HL-60/S4 treated with retinoic acid at 250 ng/mL for 4 days and 3 days (cell line): Measurements from ENCODE around the gene NOS3.

Source experiments
- in situ Hi-C: fragments of 300-500 bp; cut with MboI; formaldehyde crosslinking; loops from 2 replicates; pipeline ENCODE4 v1.7.0; 2022; ENCODE audit warnings: low sequenced_read_pairs

Gene NOS3

DNA sequence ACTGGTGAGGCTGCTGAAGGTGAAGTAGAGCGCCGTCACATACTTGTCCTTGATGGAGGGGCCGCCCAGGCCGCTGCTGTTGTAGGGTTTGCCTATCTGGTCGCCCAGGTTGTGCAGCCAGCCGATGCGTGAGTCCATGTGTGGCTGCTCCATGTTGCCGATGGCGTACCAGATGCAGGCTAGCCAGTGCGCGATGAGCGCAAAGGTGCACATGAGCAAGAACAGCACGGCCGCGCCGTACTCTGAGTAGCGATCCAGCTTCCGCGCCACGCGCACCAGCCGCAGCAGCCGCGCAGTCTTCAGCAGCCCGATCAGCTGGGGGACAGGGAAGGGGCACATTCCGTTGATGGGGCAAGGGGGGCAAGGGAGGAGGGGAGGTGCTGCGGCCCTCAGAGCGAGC lies 39.3 kb upstream of the NOS3 start:
- in situ Hi-C loops = no loop called here

DNA sequence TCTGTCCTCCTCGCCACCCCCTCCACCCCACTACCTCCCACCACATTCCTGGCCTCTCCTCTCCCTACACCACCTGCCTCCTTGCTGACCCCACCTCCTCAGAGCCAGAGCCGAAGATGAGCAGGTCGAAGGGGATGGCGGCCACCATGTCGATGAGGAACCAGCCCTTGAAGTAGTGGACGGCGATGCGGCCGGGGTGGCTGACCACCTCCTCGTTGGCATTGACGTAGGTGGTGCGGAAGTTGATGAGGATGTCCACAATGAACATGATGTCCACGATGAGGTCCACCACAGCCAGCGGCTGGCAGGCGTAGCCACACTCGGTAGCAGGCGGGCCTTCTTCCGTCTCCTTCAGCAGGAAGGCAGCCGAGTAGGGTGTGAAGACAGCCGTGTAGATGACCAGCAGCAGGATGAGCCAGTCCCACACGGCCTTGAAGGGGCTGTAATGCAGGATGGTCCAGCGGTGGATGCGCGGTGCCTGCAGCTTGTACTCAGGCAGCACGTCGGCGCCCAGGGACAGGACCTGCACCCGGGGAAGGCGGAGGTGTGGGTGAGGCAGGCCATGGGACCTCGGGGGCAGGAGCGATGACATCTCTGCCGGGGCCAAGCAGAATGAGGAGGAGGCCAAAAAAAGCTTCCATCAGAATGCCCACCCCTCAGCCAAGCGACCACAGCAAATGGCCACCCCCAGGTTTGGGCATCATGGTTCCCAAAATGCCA lies 38.3 kb upstream of the NOS3 start:
- in situ Hi-C loops = no loop called here

DNA sequence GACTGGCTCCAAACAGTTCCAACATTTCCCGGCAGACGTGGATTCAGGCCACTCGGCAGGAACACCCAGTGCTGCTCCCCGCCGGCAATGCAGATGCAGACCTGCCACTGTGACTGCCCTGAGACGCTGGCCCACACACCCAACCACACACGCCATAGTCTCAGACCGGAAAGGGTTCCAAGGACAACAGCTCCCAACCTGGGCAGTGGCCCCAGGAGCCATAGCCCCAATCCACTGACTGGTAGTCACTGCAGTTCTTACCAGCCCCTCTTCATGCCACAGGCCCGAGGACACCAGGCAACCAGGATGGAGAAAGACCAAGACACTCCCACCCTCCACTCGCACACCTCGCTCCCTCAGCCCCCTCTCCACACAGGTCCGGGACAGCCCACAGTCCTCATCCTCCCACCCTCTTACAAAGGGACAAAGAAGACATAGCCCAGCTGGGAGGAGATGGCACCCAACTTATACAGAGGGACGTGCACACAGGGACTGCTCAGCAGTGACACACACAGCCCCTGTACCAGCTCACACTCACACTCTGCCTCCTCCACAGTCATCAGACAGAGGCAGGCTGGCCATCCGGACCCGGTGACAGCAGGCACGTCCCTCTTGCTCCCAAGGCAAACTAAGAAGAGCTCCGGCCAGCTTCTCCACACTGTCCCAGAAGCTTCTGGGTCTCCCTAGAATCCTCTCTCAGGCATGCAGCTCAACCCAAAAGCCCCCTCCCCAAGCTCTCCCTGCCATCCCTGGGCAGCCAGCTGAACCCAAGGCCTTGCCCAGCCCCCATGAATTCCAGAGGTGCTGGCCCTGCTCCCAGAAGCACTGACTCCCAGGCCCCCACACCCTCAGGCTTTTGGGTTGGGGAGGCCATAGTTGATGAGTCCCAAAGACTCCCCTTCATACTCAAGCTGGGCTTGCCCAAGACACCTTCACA lies 37.5 kb upstream of the NOS3 start:
- in situ Hi-C loops = no loop called here

DNA sequence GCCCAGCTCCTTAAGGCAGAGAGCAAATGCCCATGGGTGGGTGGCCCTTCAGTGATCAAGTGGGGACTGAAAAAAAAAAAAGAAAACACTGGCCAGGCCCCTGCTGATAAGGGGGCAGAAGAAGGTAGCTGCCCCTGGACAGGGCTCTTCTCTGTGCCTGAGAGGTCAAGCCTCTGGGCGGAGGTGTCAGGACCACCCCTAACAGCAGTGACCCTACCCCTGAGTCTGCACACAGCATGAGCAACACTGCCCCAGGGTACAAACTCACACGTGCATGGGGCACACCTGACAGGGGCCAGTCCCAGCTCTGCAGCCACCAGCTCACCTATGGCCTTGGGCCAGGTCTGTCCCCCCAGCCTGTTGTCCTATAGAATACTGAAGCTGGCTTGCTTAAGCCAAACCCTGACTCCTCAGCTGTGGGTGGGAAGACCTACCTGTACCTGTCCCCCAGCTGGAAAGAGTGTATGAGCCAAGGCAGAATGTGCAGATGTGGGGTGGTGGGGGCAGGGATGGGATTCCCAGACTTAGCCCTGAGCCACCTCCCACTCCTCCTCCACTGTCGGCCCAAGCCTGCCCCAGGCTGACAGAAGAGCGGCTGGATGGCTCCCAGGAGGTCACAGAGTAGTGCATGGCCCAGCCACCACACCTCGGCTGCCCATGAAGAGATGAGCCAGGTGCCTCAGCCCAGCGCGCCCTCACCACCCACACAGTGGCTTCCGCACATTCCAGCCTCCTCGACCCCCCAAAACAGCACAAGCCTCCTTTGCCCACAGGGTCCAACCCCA lies 36.4 kb upstream of the NOS3 start:
- in situ Hi-C loops = no loop called here

DNA sequence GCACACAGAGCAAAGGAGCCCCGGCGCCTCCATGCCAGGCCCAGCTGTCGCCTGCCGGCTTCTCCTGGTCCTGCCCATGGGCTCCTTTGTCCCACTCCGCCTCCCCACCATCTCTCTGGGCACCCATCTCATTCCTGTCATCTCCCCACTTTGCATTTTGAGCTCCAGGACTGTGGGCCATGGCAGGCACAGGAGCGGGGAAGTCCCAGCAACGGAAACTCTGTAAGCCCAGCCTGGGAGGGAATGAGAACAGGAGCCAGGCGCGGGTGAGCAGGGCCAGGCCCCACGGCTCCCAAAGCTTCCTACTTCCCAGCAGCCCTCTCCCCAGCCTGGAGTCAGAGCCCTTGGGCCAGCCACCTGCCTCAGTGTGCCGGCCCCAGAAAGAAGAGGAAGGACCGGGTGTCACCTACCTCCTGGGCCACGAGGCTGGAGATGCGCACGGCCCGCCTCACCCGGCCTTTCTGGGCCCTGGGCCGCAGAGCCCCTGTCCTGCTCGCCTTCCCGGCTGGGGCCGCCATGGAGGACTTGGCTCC lies 35.8 kb upstream of the NOS3 start:
- in situ Hi-C loops = no loop called here

DNA sequence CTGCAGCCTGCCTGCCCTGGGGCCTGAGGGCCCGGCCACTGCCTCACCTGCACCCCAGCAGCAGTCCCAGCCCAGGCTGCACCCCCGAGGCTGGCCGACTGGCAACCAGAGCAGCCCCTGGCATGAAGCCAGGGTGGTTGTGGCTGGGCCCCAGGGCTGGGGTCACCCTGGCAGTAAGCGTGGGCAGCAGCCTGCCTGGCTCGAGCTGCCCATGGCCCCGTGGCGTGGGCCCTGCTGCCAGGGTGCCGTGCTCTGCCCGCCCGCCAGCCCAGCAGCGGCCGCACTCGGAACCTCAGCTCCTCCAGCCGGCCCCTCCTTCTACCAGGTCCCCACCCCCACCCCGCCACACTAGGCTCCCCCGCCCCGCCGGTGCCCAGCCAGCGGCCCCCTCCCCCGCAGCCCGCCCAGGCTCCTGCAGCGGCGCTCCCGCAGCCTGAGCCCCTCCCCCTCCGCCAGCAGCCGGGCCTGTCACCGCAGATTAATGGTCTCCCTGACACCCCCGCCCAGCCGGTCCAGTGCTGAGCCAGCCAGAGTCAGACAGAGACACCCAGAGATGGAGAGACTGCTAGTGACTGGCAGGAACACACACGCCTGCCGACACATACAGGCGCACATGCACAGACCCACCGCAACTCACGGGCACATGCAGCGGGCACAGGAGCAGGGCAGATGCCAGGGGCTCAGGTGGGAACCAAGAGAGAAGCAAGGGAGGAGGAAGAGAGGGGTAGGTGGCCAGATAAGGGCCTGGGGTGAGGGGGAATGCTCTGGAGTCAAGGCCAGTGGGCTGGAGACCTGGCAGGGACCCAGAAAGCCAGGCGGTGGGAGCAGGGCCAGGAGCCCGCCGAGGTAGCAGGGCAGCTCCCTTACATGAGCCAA lies 35.1 kb upstream of the NOS3 start:
- in situ Hi-C loops = no loop called here

DNA sequence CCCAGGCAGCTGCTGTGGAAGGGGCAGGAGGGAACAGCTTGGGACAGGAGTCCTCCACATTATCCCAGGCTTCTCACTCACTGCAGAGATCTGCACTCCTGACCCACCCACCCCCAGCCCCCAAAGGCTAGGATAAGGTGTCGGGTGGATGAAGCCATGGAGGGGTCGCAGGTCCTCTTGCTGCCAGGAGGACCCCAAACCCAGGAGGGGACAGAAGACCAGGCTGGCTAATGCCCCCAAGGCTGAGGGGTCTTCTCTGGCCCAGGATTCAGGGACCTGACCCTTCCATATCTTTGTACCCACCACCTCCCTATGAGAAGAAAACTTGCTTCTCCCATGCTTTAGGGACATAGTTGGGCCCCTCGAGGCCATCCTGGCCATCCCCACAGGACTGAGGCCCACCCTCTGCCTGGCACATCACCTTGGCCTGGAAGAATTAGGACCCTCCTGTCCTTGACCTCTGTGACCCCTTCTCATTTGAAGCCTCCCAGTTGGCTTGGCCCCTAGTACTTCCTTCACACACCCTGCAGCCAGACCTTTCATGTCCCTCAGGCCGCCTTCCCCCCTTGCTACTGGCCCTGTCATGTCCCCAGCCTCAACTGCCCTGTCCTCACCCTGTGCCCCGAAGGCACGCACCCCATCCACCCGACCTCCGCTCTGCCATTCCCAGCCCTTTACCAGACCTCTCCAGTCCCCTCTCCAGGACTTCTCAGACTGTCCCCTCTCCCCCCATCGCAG lies 34.3 kb upstream of the NOS3 start:
- in situ Hi-C loops = no loop called here

DNA sequence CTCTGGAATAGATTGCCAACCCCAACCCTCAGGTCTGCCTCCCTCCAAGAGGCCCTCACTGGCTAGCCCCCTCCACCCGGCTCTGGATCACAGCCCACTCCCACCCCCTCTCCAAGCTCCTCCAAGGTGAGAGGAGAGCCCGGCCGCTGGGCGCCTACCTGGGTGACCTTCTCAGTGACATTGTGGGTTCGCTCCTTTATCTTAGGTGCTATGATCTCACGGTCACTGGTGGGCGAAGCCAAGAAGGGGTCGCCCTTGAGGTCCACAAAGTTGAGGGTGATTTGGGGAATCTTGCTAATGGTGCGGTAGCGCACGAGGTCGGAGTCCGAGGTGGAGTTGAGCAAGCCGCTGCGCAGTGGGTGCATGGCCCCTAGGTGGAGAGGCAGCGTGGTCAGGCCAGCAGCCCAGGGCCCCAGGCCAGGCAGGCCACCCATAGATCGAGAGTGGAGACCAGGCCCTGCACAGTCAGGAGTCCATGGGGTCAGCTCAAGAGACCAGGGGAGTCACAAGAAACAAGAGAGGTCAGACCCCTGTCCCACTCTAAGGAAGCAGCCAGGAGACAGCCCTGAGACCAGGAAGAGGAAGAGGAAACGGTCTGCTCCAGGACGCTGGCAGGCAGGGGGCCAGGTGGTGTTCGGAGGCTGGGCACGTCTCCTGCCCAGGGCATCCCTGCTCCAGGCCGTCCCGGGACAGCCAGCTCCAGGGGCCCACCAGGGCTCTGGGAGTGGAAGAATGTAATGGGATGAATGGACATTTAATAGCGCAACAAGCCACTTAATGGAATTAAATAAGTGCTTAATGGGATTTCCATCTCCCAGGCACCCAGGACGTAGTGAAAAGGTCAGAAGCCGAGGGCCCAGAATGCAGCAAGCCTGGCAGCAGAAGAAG lies 33.4 kb upstream of the NOS3 start:
- in situ Hi-C loops = no loop called here

DNA sequence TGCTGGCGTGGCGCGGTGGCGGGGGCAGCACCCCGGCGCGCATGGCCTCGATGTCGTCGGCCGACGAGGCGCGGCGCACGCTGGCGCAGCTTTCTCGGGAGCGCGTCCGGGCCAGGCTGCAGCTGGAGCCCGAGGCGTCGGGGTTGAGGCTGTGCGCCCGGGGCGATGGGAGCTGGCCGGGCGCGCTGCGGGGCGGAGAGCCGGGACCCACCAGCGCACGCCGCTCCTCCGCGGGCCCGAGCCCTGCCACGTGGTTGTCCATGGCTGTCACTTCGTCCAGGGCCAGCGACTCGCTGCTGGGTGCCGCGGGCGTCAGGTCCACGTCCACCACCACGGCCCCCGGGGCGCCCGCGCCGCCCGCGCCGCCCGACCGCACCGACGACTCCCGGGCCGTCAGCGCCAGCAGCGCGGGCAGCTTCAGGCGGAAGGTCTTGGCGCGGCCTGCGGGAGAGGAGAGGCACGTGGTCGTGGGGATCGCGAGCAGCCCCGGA lies 32.7 kb upstream of the NOS3 start:
- in situ Hi-C loops = no loop called here

DNA sequence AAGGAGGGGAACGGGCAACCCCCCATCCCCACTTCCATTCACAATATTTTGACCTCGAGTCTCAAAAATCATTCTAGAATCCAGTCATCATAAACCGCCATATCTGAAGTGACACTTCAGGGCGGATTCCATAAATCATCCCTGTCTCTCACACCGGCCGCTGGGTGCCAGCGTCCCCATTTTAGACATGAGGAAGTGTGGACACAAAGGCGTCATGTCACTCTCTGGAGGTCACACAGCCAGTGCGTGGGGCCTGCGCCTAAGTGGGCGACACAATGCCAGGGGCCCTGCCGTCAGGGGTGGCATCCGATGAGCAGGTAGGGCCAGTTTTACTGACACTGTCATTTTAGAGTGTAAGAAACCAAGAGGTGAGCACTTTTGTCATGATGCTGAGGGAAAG lies 32.2 kb upstream of the NOS3 start:
- in situ Hi-C loops = no loop called here

DNA sequence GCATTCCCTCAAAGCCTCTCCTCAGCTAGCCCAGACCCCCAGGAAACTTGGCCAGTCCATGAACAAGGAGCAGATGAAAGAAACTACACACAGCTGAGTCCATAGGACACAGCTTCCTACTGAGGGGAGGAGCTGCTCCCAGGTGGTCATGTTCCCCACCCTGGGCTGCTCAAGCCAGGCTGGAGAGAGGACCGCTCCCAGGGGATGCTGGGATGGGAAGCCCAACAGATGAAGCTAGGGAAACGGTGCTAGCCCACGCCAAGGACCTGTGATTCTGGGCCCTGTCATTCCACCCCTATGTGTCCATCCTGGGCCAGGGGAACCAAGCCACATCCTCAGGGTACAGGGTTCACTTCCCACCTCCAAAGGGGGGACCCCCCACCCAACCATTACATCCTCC lies 31.7 kb upstream of the NOS3 start:
- in situ Hi-C loops = no loop called here

DNA sequence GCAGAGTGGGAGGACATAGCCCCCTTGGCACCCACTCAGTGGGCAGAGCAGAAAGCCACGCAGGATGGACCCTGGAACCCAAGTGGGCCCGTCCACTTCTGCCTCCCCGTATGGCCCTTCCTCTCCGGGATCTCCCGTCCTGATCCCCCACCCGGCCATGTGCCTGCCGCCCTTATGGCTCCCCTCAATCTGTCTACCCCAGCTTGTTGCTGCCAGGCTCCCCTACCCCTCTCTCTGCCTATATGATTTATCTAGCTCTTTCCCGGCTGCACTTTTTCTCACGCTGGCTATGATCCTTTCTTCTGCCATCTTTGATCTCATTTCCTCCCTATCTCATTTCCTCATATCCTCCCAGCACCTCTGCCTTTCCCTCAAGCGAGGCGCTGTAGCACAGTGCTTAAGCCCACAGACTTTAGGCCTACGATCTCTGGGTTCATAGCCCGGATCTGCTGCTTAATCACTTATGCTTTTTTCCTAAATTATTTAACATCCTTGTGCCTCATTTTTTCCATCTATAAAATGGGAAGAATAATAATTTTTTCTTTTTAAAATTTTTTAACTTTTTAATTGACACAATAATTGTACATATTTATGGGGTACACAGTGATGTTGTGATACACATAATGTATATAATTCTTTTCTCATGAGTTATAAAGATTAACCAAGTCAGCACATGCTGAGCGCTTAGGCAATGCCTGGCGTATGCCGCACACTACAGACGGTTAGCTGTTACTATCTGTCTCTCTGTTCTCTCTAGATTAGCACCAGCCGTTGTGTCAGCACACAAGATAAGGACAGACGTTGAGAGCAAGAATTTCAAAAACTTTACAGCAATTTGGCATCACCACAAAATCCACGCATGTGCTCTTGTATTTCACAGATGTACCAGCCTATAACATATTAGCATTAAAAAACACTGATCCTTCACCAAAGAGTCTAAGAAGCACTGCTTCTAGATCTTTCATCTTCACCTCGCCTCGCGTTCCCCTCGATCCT lies 30.8 kb upstream of the NOS3 start:
- in situ Hi-C loops = no loop called here

DNA sequence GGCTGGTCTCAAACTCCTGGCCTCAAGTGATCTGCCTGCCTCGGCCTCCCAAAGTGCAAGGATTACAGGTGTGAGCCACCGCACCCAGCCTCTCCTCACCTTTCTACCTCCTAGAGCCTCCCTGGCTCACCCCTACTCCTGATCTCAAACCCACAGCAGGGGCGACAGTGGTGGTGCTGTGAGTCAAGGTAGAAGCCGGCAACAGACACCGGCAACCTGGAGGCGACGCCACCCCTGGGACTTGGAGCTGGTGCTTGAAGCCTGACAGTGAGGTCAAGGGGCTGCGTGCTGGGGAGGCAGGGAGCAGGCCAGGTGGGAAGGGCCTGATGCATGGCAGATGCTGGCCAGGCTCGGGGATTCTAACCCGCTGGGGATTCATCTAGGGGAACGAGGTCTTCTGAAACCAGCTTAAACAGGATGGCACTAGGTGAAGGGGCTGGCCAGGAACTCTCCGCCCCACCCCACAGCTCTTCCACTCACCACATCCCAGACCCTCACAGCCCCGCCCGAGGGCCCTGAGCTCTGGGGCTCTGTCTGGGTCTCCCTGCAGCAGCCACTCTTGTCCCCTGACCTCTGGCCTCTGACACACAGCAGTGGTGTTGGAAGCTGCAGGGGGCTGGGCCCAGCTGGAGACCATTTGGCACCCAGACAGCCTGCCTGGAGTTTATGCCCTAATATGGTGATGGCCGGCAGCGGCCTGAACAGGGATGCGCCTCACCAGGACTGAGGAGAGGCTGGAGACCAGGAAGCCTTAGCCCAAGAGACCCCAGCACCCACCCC lies 29.1 kb upstream of the NOS3 start:
- in situ Hi-C loops = no loop called here

DNA sequence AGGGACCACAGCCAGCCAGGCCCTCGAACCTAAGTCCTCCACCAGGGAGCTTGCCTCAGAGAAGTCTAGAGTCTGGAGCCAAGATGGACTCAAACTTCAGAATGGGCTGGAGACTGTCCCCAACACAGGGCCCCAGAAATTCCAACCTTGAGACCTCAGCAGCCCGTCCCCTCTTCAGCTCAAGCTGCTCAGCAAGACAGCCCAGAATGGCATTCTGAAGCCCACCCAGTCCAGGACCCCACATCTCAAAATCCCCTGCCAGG lies 28.6 kb upstream of the NOS3 start:
- in situ Hi-C loops = no loop called here

DNA sequence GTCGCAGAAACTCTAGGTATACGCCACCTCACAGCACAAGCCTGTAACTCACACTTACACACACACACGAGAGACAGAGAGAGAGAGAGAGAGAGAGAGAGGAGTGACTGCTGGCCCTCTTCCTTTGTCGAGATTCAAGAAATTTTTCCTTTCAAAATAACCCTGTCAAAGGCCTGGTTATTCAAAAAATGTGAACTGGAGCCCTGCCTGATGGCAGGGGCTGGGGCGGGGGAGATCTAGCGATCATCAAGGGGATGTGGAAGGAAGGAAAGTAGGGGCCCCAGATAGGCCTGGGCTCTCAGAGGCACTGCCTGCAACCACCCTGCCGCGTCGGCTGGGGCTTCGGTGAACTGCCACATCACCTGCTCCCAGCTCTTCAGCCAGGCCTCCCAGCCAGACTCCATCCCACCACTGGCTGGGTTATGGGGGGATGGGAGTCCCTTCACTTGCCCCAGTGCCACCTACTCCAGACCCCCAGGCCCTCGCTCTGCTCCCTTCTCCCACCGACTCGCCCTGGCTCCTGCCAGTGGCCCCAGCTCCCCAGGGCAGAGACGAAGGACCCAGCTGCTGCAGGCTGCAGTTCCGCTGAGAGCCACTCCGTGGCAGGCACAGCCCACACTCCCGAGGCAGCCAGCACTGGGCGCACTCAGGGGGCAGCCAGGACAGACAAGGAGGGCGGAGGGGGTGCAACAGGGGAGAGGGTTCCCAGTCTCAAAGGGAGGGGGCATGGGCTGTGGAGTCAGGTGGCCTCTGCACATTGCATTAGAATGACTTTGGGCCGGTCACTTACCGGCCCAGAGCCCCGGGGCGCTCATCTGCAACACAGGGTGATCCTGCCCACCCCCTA lies 28.0 kb upstream of the NOS3 start:
- in situ Hi-C loops = no loop called here
